Progenitor cell of endocrine pancreas (in vitro differentiated cells): Measurements from ENCODE around the gene DHRS9. TPM values are rescaled to one million over a fixed set of nuclear protein-coding genes. Genes with fewer than 3 reads are reported as not detected.

Experiments
- DNase-seq: peaks from one replicate; pipeline ENCODE4 v3.0.0; 2021; ENCODE audit warnings: low spot score; ENCODE audit not compliant: unreplicated experiment
- H3K27ac Mint-ChIP-seq: 2 replicates; pipeline ENCODE4 v1.8.0; 2021; ENCODE audit warnings: mild to moderate bottlenecking, moderate library complexity, mixed read lengths
- H3K27me3 Mint-ChIP-seq: 2 replicates; pipeline ENCODE4 v1.8.0; 2021; ENCODE audit warnings: mixed read lengths
- H3K36me3 Mint-ChIP-seq: 2 replicates; pipeline ENCODE4 v1.8.0; 2022; ENCODE audit warnings: mixed read lengths; ENCODE audit not compliant: insufficient read depth
- H3K4me1 Mint-ChIP-seq: 2 replicates; pipeline ENCODE4 v1.8.0; 2021; ENCODE audit warnings: low read depth, mixed read lengths
- H3K4me3 Mint-ChIP-seq: 2 replicates; pipeline ENCODE4 v1.8.0; 2021; ENCODE audit warnings: low read depth, mild to moderate bottlenecking, moderate library complexity, mixed read lengths
- H3K9me3 Mint-ChIP-seq: 2 replicates; pipeline ENCODE4 v1.8.0; 2021; ENCODE audit warnings: low read depth, mixed read lengths
- total RNA-seq: library from RNA; stranded (reverse); gene quantifications from 2 replicates; pipeline ENCODE4 v1.2.1, GENCODE V29; 2021
- TF ChIP-seq, protein P1 (sequence below): fragments of 200-600 bp; sonication (generic); IDR thresholded peaks from one replicate; pipeline ENCODE4 v1.5.0; 2021; ENCODE audit warnings: antibody characterized with exemption, mild to moderate bottlenecking; ENCODE audit not compliant: unreplicated experiment

DHRS9 gene
- total RNA-seq, 1 donor from 2014 or later = not detected

DNA sequence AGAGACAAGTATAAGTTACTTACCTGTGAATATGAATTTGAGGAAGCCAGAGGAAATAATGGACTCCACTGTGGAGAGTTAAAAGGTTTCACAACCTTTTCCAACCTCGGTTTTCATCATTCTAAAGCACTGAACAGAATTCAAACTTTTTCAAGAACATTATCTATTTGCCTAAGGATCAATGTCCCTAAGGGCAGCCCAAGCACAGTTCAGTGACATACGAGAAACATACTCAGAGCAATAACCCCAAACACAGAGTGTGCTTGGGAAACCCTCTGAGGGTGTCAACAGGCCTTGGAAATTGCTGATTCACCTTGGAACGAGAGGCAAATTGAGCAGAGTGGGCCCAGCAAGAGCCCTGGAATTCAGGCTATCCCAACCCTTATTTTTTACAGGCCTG, 38.2 kb upstream of the DHRS9 start, which contains the start of gene ABCB11:
Gene ABCB11 (minus strand): TSS at position 123 of the 400 bp plus-strand sequence. CDS start 13,199 bp downstream, outside the sequence.
- no peak for DNase-seq
- Mint-ChIP-seq H3K4me1 (peaks cover 3% of the 10 kb centered on the region), H3K9me3 (no peaks in the 10 kb centered on the region), H3K4me3 (no peak within 1 kb of the TSS), H3K27ac (no peak within 1 kb of the TSS), H3K27me3 (peaks cover 13% of the 10 kb centered on the region), H3K36me3 (no peaks in the 10 kb centered on the region)
- TF ChIP-seq, protein P1, sequence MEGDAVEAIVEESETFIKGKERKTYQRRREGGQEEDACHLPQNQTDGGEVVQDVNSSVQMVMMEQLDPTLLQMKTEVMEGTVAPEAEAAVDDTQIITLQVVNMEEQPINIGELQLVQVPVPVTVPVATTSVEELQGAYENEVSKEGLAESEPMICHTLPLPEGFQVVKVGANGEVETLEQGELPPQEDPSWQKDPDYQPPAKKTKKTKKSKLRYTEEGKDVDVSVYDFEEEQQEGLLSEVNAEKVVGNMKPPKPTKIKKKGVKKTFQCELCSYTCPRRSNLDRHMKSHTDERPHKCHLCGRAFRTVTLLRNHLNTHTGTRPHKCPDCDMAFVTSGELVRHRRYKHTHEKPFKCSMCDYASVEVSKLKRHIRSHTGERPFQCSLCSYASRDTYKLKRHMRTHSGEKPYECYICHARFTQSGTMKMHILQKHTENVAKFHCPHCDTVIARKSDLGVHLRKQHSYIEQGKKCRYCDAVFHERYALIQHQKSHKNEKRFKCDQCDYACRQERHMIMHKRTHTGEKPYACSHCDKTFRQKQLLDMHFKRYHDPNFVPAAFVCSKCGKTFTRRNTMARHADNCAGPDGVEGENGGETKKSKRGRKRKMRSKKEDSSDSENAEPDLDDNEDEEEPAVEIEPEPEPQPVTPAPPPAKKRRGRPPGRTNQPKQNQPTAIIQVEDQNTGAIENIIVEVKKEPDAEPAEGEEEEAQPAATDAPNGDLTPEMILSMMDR = no peak

DNA sequence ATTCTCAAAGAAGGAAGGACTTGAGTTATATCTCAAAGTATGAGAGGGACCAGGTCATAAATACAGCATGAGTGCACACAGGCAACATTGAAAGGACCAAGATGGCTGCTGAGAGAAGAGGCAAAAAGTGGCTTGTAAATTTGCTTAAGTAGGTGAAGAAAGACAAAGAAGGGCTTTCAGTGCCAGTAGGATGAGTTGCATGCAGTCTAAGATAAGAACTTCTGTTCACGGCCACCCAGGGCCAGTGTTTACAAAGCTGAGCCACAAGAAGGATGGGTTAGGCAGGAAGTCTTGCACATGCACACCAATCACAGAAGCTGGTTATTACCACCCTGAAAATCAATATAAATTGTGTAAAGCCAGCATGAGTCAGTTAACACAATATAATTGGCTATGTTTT, 35.1 kb upstream of the DHRS9 start:
- H3K36me3 Mint-ChIP-seq = no peaks in the 10 kb centered on the region
- no peak overlapping the region for H3K27ac Mint-ChIP-seq
- H3K9me3 Mint-ChIP-seq = no peaks in the 10 kb centered on the region
- no peak overlapping the region for H3K4me3 Mint-ChIP-seq
- no peak for DNase-seq
- TF ChIP-seq, protein P1 = no peak
- H3K4me1 Mint-ChIP-seq = peaks cover 3% of the 10 kb centered on the region
- H3K27me3 Mint-ChIP-seq = no peaks in the 10 kb centered on the region

DNA sequence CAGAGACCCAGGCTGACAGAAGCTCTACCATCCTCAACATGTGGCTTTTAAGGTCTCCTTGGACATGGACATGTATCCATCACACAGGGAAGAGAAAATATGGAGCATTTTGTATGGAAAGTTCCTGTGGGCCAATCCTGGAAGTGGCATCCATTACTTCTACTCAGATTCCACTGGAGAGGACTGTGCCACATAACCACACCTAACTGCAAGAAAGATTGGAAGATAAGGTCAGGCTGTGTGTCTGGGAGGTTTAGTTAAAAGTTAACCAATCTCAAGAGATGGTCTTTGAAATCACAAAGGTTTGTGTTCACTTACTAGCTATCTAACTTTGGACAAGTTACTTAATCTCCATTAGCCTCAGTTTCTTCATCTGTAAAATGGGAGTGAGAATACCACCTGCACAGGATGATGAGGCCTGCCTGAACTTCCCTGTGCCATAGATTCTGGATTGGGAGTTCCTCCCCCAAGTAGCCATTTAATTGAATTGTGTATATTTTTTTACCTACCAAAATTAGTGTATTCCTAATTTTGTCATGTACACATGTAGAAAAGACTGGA, 34.3 kb upstream of the DHRS9 start:
- peaks cover 3% of the 10 kb centered on the region for H3K4me1 Mint-ChIP-seq
- no peaks in the 10 kb centered on the region for H3K36me3 Mint-ChIP-seq
- no peaks in the 10 kb centered on the region for H3K27me3 Mint-ChIP-seq
- no peak overlapping the region for H3K27ac Mint-ChIP-seq
- no peak overlapping the region for H3K4me3 Mint-ChIP-seq
- TF ChIP-seq, protein P1 = no peak
- H3K9me3 Mint-ChIP-seq = no peaks in the 10 kb centered on the region
- no peak for DNase-seq

DNA sequence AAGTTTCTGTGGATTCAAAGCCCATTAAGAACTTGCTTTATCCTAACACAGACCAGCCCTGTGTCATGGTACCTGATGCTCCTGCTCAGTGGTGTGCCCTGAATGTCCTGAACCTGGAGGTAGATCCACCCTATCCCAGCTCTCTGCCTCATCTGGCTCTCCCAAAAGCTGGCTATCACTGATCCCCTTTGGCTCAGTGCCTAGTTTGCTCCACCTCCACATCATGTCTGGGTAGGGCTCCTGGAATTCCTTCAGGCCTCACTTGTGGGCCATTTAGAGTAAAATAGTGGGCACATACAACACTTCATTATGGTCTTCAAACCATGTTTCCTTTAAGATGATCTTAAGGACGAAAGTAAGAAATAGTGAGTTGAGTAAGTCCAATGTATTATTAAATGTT, 33.5 kb upstream of the DHRS9 start:
- no peak overlapping the region for H3K4me3 Mint-ChIP-seq
- H3K27me3 Mint-ChIP-seq = no peaks in the 10 kb centered on the region
- no peak overlapping the region for H3K27ac Mint-ChIP-seq
- DNase-seq = no peak
- no peaks in the 10 kb centered on the region for H3K9me3 Mint-ChIP-seq
- H3K4me1 Mint-ChIP-seq = peaks cover 3% of the 10 kb centered on the region
- H3K36me3 Mint-ChIP-seq = no peaks in the 10 kb centered on the region
- TF ChIP-seq, protein P1 = no peak

DNA sequence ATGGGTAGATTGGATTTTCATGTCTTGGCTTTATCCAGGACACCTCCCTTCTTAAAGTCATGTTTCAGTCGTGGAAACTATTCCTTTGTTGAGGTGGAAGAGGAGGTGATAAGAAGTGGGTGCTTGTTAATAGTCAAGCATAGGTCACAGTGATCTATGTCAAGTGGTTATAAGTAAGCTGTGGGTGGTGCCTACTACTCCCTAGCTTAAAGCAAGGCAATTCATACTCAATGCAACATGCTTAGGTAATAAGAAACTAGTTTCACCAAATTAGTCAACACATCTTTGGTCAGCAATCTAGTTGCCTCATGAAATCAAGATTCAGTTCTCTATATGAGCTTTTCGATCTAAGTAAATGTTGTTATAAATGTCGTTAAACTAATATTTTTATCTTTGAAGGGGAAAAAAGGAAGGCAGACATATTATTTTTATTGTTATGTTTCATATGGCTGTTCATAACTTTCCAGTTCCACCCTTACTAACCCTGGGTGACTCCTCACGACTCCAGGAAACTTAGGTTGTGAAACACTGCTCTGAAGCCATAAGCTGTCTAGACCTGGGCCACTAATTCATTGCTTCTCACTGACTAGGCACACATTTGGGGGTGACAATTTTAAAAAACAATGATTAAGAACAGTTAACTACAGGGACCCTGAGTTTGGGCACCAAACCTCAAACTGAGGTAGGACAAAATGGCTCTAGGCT, 32.5 kb upstream of the DHRS9 start:
- Mint-ChIP-seq H3K4me1 (peaks cover 3% of the 10 kb centered on the region), H3K36me3 (no peaks in the 10 kb centered on the region), H3K27ac (no peak overlapping the region), H3K4me3 (no peak overlapping the region), H3K9me3 (peaks cover under 1% of the 10 kb centered on the region), H3K27me3 (no peaks in the 10 kb centered on the region)
- no peak for DNase-seq
- TF ChIP-seq, protein P1 = no peak
